GM12874 (cell line): Measurements from ENCODE around the gene ZNF14.

Experiments used
- TF ChIP-seq, protein P1 (sequence below): IDR thresholded peaks from 2 replicates; pipeline ENCODE4 v1.5.1; 2011; ENCODE audit warnings: low read depth, mild to moderate bottlenecking, control low read depth, low read length, moderate library complexity; ENCODE audit not compliant: insufficient read depth

The ZNF14 gene

DNA sequence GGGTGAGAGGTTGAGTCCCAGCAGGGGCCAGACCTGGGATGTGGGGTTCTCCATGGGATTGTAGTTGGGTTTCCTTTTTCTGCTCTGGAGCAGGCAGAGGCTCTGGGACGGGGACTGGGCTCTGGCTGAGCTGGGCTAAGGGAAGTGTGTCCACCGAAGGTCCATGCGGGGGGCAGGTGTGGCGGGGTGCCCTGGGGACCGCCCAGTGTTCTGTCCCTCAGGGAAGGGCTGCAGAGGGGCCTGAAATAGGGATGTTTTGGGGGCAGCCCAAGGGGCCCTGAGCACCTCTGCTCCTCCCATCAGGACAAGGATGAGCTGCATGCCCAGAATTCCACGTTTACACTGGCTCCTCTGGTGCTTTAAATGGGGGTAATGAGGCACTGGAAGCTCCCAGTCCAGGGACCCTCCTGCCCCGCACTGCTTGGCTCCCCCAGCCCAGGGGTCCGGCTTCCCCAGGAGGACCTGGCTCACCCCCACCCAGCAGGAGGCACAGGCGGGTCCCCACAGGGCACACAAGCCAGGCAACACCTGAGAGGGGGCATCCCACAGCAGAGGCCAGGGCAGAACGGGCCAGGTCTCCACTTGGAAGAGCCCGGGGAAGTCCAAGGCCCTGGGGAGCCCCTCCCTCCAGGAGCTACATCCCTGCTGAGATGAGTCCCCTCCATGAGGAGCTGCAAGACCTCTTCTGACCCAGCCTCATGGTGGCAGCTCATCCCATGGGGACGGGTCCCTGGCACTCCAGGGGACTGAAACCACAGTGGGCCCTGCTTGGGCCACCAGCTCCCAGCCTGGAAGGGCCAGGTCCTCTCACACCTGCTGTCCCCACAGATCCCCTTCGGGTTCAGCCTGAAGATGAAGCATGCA, 14.7 kb upstream of the ZNF14 start:
- TF ChIP-seq, protein P1, sequence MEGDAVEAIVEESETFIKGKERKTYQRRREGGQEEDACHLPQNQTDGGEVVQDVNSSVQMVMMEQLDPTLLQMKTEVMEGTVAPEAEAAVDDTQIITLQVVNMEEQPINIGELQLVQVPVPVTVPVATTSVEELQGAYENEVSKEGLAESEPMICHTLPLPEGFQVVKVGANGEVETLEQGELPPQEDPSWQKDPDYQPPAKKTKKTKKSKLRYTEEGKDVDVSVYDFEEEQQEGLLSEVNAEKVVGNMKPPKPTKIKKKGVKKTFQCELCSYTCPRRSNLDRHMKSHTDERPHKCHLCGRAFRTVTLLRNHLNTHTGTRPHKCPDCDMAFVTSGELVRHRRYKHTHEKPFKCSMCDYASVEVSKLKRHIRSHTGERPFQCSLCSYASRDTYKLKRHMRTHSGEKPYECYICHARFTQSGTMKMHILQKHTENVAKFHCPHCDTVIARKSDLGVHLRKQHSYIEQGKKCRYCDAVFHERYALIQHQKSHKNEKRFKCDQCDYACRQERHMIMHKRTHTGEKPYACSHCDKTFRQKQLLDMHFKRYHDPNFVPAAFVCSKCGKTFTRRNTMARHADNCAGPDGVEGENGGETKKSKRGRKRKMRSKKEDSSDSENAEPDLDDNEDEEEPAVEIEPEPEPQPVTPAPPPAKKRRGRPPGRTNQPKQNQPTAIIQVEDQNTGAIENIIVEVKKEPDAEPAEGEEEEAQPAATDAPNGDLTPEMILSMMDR = no peak

DNA sequence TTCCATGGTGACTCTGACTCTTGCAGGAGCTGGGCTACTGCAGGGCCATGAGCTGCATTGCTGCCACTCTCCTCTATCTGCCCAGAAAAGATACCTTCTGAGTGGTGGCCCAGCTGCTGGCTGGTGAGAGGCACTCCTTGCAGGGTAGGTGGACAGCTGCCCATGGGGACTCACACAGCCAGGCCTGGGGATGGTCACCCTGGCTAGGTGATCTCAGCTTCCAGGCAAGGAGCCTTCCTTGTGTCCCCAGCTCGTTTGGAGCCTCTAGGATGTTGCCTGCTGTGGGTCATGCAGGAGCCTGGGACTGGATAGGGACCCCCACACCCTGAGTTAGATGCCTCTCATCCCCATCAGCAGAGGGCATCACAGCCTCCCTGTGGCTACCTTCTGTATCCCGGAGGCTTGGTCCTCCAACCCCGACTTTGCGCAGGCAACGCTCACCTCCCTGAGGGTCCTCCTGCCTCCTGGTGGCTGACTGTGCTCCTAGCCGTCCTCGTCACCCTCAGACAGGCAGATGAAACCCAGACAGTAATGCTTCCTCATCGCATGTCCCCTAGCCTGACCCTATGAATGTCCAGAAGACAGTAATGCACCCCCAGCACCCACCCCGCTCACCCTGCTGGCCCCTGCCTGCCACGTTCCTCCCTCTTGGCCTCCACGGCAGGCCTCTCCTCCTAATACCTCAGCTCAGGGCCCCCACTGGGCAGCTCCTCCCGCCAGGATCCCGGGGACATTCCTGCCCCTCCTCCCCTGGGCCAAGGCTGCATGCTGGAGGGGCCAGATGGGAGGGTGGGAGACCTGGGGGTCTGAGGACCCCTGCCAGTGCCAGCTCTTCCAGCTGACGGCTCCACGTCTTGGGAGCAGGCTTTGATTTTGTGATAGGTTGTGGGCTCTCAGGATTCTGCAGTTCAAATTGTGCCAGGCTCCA, 13.6 kb upstream of the ZNF14 start:
- TF ChIP-seq, protein P1 = no peak

DNA sequence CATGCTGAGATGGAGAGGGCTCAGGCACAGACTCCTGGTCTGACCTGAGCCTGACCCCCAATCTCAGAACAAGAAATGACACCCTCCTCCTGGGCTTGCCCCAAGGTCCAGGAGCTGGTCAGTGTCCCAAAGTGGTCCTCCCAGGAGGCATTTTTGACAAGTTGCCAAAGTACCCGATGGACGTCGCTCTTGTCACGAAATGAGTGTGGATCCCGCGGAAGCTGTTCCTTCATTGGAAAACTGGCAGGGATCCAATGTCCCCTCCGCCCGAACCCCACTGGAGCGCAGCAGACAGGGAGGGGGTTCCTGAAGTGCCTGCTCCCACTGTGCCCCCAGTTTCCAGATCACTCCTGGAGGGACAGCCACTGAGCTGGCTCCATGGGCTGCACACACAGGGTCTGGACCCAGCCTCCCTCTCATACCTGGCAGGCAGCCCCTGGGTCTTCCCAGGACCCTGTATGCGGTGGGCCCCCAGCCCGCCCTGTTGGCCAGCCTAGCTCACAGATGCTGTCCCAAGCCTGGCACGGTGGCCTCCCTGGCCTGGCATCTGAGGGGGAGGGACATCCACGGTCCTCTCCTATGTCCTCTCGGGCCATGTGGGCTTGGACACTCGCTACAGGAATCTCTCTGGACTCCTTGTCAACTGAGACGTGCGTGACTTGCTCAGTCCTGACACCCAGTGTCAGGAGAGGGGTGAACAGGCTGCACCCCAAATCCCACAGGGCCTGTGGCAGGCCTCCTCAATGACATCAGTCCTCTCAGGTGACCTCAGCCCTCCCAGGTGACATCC, 12.8 kb upstream of the ZNF14 start:
- TF ChIP-seq, protein P1 = no peak

GRCh38 chr19:19744641-19745040, 11.7 kb upstream of the ZNF14 start:
- TF ChIP-seq, protein P1 = no peak

- TF ChIP-seq, protein P1 = no peak
Measured at GRCh38 chr19:19743176-19743575, 10.3 kb upstream of the ZNF14 start.

- TF ChIP-seq, protein P1 = no peak
Measured at GRCh38 chr19:19742773-19743172, 9.9 kb upstream of the ZNF14 start.
